WI38 (cell line): ENCODE results near the gene SIN3A.
"Not testable (repeated sequence)": the region's sequence is repeated elsewhere in the genome, so short reads cannot be mapped to it uniquely, and the experiment has no call there.

Source experiments
- H3K4me3 ChIP-seq: 2 replicates; pipeline ENCODE4 v1.5.1; 2011; ENCODE audit warnings: low read depth, mild to moderate bottlenecking, control low read depth, low read length
- CTCF ChIP-seq: IDR thresholded peaks from 2 replicates; pipeline ENCODE4 v1.5.1; 2012; ENCODE audit warnings: low read depth, mild to moderate bottlenecking, control low read depth, low read length

The SIN3A gene

GRCh38 chr15:75453703-75454470, 2.4 kb upstream of the SIN3A start:
- H3K4me3 ChIP-seq = peak overlapping the region; percentile 74
- no peak for TF ChIP-seq CTCF

GRCh38 chr15:75452865-75453702, 1.6 kb upstream of the SIN3A start:
- no peak for TF ChIP-seq CTCF
- H3K4me3 ChIP-seq = peak overlapping the region; percentile 63

GRCh38 chr15:75452364-75452864, 924 bp upstream of the SIN3A start:
- no peak for TF ChIP-seq CTCF
- H3K4me3 ChIP-seq = peak overlapping the region; percentile 63

- H3K4me3 ChIP-seq = peak overlapping the region; percentile 84
- no peak for TF ChIP-seq CTCF
These were observed 252 bp downstream of the SIN3A start for GRCh38 chr15:75451202-75451673.

GRCh38 chr15:75450307-75451201, 936 bp downstream of the SIN3A start:
- no peak for TF ChIP-seq CTCF
- H3K4me3 ChIP-seq = peak overlapping the region; percentile 84

- no peak for TF ChIP-seq CTCF
- peak overlapping the region; percentile 84 for H3K4me3 ChIP-seq
These were observed 1.7 kb downstream of the SIN3A start for GRCh38 chr15:75449585-75450306.

- H3K4me3 ChIP-seq = not testable (repeated sequence)
These were observed 3.3 kb downstream of the SIN3A start for GRCh38 chr15:75448171-75448570.
